ENCODE data around the gene GSTM4. TPM values are rescaled to one million over a fixed set of nuclear protein-coding genes. Genes with fewer than 3 reads are reported as not detected.

GSTM4 gene
- total RNA-seq = 4.0 and 4.2 TPM in 2 replicates

DNA sequence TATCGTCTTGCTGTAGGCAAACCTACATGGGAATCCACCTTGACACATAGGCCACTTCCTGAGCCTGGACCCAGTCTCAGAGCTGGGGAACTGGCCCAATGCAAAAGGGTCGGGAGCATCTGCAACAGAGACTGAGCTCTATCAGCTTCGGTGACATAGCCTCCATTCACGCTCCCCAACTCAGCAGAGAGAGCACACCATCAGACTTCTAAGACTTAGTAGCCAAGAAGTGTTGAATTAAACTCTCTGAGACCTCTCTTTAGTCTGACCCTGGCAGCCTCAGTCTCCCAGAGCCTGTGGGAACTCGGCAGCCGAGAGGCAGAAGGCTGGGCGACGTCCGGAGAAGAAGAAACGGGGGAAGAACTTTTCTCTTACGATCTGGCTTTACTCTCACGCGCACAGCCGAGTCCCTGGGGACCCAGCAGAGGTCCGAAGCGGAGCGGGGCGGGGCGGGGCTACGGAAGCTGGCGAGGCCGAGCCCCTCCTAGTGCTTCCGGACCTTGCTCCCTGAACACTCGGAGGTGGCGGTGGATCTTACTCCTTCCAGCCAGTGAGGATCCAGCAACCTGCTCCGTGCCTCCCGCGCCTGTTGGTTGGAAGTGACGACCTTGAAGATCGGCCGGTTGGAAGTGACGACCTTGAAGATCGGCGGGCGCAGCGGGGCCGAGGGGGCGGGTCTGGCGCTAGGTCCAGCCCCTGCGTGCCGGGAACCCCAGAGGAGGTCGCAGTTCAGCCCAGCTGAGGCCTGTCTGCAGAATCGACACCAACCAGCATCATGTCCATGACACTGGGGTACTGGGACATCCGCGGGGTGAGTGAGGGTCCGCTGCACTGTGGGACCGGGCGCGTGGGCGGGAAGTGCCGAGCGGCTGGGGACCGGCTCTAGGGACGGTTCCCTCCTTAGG is at the start of gene GSTM4:
GSTM4 (plus strand) TSS at position 485 of the 905 bp plus-strand sequence; CDS start at position 776, 291 bp downstream.

DNA sequence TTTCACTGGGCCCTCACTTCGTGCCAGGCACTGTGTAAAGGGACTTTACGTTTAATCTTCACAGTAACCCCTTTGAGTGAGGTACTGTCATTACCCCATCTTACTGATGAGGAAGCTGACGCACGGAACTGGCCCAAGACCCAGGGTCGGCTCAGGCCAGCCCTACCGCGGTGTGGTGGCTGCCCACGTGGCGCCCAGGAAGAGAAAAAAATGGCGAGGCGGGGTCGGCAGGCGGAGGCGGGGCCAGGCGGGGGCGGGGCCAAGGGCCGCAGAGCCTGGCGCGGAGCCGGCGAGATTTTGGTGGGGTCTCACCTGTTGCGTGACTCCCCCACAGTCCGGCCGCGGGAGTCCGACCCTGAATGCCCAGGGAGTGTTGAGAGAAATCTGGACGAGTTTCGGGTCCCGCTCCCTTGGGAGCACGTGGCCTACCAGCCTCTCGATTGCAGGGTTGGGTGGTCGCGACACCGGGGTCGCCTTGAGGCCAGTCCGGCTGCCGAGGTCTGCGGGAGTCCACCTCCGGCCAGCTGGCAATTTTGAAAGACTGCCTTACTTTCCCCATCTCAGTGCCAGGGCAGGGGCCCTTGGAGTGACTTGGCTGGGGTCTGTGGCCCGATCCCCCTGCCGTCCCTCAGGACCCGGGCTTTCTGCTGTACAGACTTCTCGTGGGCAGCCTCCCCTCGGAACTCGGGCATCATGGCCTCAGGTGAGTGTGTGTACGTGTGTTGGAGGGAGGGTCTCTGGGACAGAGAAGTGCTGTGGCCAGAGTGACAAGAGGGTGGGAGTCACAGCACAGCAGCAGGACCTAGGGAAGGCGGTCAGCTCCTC is 36.1 kb upstream of the GSTM4 start, which contains the start of the genes AMPD2 and GNAT2:
AMPD2 (plus strand) TSS at position 262 of the 825 bp plus-strand sequence. CDS start 1,339 bp downstream, outside the sequence.
GNAT2 (minus strand) TSS at position 41 of the 825 bp plus-strand sequence. CDS start 6,746 bp downstream, outside the sequence.

DNA sequence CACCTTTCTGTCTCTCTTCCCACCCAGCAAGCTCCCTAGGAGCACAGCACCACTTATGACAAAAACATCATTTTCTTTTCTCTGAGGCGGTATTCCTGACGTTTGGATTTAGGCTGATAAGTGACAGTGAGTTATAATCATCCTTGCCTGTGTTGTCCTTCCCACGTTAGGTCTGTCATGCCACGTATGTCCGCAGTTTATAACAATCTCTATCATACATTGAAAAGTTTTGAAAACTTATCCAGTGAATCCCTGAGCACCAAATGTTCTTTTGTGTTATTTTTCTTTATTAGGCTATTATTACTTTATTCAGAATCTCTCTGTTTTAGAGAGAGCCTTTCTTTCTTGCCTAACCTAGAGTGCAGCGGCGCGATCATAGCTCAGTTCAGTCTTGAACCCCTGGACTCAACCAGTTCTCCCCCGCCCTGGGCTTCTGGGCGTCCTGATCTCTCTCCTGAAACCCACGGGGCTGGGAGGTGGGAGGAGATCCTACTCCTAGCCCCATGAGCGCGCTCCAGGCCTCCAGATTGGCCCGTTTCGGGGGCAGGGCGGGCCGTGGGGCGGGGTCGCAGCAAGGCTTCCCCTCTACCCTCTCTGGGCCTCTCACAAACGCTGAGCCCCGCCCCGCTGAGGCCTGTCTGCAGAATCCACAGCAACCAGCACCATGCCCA is 11.7 kb downstream of the GSTM4 start, which contains the start of gene GSTM2:
GSTM2 (plus strand) TSS at position 606 of the 671 bp plus-strand sequence; CDS start at position 665, 59 bp downstream.

DNA sequence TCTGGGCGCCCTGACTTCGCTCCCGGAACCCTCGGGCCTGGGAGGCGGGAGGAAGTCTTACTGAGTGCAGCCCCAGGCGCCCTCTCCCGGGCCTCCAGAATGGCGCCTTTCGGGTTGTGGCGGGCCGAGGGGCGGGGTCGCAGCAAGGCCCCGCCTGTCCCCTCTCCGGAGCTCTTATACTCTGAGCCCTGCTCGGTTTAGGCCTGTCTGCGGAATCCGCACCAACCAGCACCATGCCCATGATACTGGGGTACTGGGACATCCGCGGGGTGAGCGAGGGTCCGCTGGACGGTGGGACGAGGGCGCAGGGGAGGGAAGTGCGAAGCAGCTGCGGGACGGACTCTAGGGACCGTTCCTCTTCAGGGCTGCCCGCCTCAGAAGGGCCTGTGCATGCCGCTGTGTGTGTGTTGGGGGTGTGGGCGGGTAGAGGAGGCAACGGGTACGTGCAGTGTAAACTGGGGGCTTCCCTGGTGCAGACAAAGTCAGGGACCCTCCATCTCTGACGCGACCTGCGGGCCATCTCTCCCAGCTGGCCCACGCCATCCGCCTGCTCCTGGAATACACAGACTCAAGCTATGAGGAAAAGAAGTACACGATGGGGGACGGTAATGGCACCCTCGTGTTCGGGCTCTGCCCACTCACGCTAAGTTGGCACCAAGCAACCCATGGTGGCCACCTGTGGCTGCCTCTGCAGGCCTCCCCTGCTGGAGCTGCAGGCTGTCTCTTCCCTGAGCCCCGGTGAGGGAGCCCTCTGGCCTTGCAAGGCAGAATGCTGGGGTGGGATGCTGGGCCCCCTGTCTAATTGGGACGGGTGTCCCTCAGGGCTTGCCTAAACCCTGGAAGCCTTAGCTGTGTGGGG is 32.0 kb downstream of the GSTM4 start, which contains the start of gene GSTM1:
GSTM1 (plus strand) TSS at position 177 of the 859 bp plus-strand sequence; CDS start at position 234, 57 bp downstream.

Other genes with a start within 250 kb of the GSTM4 start
- 61.8 and 86.4 TPM in 2 replicates for gene PSMA5, start 229.7 kb upstream of the GSTM4 start, total RNA-seq
- gene SYPL2, start 189.6 kb upstream of the GSTM4 start, total RNA-seq = under 0.01 TPM in 1 of 2 replicates, not detected in the other
- 2.8 and 2.9 TPM in 2 replicates for gene ATXN7L2, start 172.2 kb upstream of the GSTM4 start, total RNA-seq
- 4.2 and 5.5 TPM in 2 replicates for gene CYB561D1, start 162.0 kb upstream of the GSTM4 start, total RNA-seq
- 0.79 and 0.80 TPM in 2 replicates for gene AMIGO1, start 146.4 kb upstream of the GSTM4 start, total RNA-seq
- under 0.01 TPM in 1 of 2 replicates, not detected in the other for gene GPR61, start 116.2 kb upstream of the GSTM4 start, total RNA-seq
- gene GNAI3, start 107.5 kb upstream of the GSTM4 start, total RNA-seq = 26.0 and 27.1 TPM in 2 replicates
- 0.13 and 0.22 TPM in 2 replicates for gene GNAT2, start 36.5 kb upstream of the GSTM4 start, total RNA-seq
- gene AMPD2, start 36.3 kb upstream of the GSTM4 start, total RNA-seq = 47.2 and 50.5 TPM in 2 replicates
- 4.2 and 4.7 TPM in 2 replicates for gene GSTM2, start 12.0 kb downstream of the GSTM4 start, total RNA-seq
- 8.9 and 12.2 TPM in 2 replicates for gene GSTM1, start 31.7 kb downstream of the GSTM4 start, total RNA-seq
- 0.40 TPM in 1 of 2 replicates, not detected in the other for gene GSTM5, start 56.2 kb downstream of the GSTM4 start, total RNA-seq
- gene GSTM3, start 84.9 kb downstream of the GSTM4 start, total RNA-seq = 22.7 and 43.5 TPM in 2 replicates
- gene EPS8L3, start 107.8 kb downstream of the GSTM4 start, total RNA-seq = not detected in 2 replicates

Data from thoracic aorta endothelial cell (primary cell).